ENCODE measurements around the gene SLC16A6. TPM values are rescaled to one million over a fixed set of nuclear protein-coding genes. Genes with fewer than 3 reads are reported as not detected.

The SLC16A6 gene
- total RNA-seq, 2 donors from 2014 or later, result 0.64 to 5.5 TPM

DNA sequence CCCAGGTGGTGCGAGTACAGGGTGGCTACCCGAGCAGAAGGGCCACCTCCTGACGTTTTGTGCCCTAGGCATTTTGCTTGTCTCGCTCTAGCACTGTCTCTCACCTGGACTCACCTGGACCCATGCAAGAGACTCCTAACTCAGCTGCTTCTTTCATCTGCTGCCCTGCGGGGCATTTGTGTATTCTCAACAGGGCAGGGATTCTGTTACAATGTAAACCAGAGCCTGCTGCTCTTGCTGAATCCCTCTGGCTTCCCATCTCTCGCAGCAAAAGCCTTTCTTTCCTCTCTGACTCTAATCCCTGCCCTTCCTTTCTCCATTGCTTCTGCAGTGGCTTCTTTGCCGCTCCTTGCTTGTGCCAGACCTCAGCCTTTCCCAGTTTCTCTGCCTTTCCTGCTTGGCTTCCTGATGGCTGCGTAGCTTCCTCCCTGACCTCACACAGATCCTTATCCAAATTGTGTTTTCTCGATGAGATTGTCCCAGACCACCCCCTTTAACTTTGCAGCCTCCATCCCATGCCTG is 10.6 kb upstream of the SLC16A6 start:
- Mint-ChIP-seq H3K4me1 (peaks cover 12% of the 10 kb centered on the region), H3K9me3 (no peaks in the 10 kb centered on the region), H3K27ac (no peak overlapping the region), H3K36me3 (ENCODE audit: low read depth) (no peaks in the 10 kb centered on the region), H3K27me3 (no peaks in the 10 kb centered on the region), H3K4me3 (no peak overlapping the region)
- no peak for ATAC-seq (replicated peaks)

DNA sequence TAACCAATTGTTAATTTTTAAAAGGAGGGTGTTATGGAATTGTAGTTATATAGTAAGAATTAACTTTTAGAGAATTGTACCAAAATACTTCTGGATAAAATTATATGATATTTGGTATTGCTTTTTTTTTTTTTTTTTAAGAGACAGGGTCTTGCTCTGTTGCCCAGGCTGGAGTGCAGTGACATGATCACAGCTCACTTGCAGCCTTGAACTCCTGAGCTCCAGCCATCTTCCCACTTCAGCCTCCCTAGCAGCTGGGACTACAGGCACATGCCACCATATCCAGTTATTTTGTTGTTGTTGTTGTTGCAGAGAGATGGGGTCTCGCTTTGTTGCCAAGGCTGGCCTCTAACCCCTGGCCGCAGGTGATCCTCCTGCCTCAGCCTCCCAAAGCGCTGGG is 8.9 kb upstream of the SLC16A6 start:
- H3K27ac Mint-ChIP-seq, result no peak overlapping the region
- H3K36me3 Mint-ChIP-seq (ENCODE audit: low read depth), result no peaks in the 10 kb centered on the region
- no peak for ATAC-seq (replicated peaks)
- no peak overlapping the region for H3K4me3 Mint-ChIP-seq
- no peaks in the 10 kb centered on the region for H3K27me3 Mint-ChIP-seq
- H3K4me1 Mint-ChIP-seq, result peaks cover 21% of the 10 kb centered on the region
- no peaks in the 10 kb centered on the region for H3K9me3 Mint-ChIP-seq

DNA sequence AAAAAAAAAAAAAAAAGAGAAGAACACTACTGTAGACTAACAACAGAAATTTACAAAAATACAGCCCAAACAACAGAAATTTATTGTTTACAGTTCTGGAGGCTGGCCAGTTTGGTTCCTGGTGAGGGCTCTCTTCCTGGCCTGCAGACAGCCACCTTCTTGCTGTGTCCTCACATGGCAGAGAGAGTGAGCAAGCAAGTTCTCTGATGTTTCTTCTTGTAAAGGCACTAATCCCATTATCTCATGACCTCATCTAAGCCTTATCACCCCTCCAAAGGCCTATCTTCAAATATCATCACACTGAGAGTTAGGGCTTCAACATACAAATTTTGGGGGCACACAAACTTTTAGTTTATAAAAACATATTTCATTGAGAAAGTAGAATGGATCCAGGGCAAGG is 7.7 kb upstream of the SLC16A6 start:
- no peaks in the 10 kb centered on the region for H3K36me3 Mint-ChIP-seq (ENCODE audit: low read depth)
- H3K4me1 Mint-ChIP-seq, result peaks cover 26% of the 10 kb centered on the region
- H3K27ac Mint-ChIP-seq, result no peak overlapping the region
- H3K4me3 Mint-ChIP-seq, result no peak overlapping the region
- H3K9me3 Mint-ChIP-seq, result no peaks in the 10 kb centered on the region
- no peaks in the 10 kb centered on the region for H3K27me3 Mint-ChIP-seq
- ATAC-seq (replicated peaks), result no peak

DNA sequence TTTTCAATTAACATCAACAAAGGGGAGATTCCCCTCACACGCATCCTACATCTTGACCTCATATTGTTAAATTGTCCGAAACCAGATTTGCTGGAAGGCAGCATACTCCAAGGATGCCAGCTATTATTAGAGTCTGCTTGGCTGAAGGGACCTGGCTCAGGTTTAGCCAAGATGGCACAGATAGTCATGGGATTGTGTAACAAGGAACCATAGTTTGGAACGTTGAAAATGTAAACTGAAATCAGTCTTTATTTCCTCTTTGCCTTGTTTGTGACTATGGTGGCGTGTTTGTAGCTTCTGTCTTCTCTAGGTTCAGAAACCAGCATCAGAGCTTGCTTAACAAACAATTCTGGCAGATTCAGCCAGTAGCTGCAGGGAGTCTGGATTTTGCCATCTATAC is 6.3 kb upstream of the SLC16A6 start:
- H3K27me3 Mint-ChIP-seq, result no peaks in the 10 kb centered on the region
- H3K36me3 Mint-ChIP-seq (ENCODE audit: low read depth), result no peaks in the 10 kb centered on the region
- peaks cover 28% of the 10 kb centered on the region for H3K4me1 Mint-ChIP-seq
- ATAC-seq (replicated peaks), result no peak
- no peaks in the 10 kb centered on the region for H3K9me3 Mint-ChIP-seq
- H3K27ac Mint-ChIP-seq, result peak overlapping the region; percentile 41
- H3K4me3 Mint-ChIP-seq, result peak overlapping the region; percentile 70

DNA sequence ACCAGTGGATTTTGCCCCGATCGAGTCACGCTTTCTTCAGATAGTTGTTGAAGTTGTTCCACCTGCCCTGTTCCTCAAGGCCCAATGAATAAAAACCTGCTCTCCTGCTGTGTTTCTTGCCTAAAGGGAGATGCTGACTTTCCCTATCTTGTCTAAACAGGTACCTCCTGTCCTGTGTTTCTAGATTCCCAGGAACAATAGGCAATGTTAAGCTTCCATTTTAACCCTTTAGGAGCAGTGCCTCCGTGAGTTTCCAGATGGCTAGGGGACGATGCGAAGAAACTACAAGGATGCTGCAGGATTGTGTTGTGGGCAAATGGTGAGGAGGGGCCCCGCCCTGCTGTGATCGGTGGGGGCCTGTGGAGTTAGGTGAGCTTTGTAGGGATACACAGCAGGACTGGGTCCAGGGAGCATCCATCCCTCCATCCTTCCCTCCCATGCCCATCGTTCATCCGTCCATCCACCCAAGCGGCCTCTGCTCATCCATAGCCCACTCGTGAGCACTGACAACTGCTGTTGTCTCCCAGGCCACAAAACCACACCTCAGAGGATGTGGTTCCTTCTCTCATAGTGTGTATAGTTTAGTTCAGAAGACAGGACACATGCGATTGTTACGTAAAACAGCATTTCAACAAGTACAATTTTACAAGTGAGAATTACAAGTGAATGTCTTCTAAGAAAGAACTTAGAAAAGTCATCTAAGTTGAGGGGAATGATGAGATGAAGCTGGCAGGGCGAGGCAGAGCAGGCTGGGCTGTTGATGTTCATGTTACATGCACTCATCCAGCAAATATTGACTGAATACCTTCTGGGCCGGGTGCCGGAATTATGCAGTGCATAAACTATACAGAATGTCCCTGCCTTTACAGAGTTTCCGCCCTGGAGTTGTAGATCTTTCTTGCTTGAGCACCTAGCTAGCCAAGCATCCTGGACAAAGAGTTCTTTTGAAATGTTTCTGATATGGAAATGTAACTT is 5.6 kb upstream of the SLC16A6 start:
- H3K4me1 Mint-ChIP-seq, result peaks cover 28% of the 10 kb centered on the region
- no peaks in the 10 kb centered on the region for H3K27me3 Mint-ChIP-seq
- peak; percentile 69 for ATAC-seq (replicated peaks)
- H3K9me3 Mint-ChIP-seq, result no peaks in the 10 kb centered on the region
- H3K27ac Mint-ChIP-seq, result peak overlapping the region; percentile 41
- H3K36me3 Mint-ChIP-seq (ENCODE audit: low read depth), result no peaks in the 10 kb centered on the region
- peak overlapping the region; percentile 70 for H3K4me3 Mint-ChIP-seq

DNA sequence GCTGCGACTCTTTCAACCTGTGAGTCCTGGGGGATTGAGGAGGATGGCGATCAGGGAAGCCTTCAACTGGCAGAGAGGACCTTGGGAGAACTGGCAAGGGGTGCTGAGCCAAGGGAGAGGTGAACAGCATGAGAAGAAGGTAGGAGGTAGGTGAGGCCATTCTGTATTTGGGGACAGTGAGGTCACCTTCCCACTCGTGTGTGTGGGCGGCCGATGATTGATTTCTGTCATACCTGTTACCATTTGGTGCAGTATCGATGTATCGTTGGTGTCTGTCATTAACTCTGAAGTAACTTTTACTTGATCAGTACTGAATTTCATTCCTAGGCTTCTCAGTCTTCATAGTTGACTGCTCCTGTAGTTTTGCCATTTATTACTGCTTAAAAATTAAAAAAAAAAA is 4.2 kb upstream of the SLC16A6 start:
- peaks cover 30% of the 10 kb centered on the region for H3K4me1 Mint-ChIP-seq
- H3K27me3 Mint-ChIP-seq, result no peaks in the 10 kb centered on the region
- peak; percentile 11 for ATAC-seq (replicated peaks)
- peak overlapping the region; percentile 9 for H3K27ac Mint-ChIP-seq
- peak overlapping the region; percentile 29 for H3K4me3 Mint-ChIP-seq
- H3K9me3 Mint-ChIP-seq, result no peaks in the 10 kb centered on the region
- no peaks in the 10 kb centered on the region for H3K36me3 Mint-ChIP-seq (ENCODE audit: low read depth)

DNA sequence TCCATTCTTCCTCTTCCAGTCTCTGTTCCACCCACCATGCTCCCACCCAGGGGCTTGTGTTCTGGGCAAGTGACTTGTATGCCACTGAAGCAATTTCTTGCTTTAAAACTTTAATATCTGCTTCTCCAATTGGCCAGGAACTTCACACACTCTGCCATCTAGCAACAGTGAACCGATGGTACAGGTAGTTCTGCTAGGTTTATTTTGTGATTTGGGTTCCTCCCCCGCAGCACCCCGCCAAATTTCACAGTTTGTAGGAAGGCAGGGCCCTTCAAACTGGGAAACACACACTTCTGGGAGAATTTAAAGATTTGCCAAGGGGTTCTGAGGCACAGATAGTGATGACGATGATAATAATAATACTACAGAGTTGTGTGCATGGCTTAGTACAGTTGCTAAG is 3.7 kb upstream of the SLC16A6 start:
- no peak for ATAC-seq (replicated peaks)
- Mint-ChIP-seq H3K4me3 (peak overlapping the region; percentile 29), H3K27ac (peak overlapping the region; percentile 9), H3K36me3 (ENCODE audit: low read depth) (no peaks in the 10 kb centered on the region), H3K4me1 (peaks cover 35% of the 10 kb centered on the region), H3K27me3 (no peaks in the 10 kb centered on the region), H3K9me3 (no peaks in the 10 kb centered on the region)

DNA sequence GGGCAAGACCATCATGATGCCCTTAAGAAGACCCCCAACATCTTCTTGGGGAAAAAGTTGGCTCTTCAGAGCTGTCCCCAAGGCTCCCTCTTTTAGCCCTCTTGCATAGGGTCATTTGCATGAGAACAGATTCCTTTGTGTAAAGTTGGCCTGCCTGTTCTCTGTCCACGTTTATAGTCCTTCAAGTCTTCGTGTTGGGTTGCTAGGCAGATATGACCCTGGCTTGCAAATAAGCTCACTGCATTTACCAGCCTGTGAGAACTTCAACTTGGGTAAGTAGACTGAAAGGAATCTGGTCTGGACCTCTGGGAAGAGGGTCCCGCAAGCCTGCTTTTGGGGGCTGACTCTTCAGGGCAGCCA is 3.2 kb upstream of the SLC16A6 start:
- Mint-ChIP-seq H3K9me3 (no peaks in the 10 kb centered on the region), H3K27ac (no peak overlapping the region), H3K36me3 (ENCODE audit: low read depth) (no peaks in the 10 kb centered on the region), H3K27me3 (no peaks in the 10 kb centered on the region), H3K4me3 (no peak overlapping the region), H3K4me1 (peaks cover 35% of the 10 kb centered on the region)
- no peak for ATAC-seq (replicated peaks)

DNA sequence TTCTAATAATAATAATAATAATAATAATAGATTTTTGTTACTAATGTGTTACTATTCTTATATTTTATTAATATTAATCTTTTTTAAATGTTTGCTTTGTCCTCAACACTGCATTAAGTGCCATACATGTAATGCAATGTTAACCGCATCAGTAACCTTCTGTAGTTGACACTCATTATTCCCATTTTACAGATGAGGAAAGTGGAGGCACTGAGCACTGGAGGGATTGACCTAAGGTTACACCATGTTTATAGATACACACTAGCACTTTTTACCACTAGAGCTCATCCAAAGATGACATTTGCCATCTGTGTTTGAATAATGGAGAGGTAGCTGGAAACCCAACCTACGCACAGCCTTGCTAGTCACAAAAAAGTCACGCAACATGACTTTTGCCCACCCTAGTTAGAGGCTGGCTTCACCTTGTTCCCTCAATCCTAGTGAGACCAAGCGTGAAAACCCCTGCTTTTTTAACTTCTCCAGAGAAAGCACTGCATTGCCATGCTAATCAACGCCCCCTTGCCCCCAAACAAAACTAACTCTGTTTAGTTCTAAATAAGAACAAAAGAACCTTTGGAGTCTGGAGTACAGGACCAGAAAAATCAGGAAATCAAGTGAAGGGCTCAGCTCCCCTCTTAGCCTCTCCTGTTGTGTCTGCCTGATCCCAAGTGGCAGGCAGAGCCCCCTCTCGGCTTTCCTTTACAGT is 2.7 kb upstream of the SLC16A6 start:
- Mint-ChIP-seq H3K4me3 (no peak overlapping the region), H3K4me1 (peaks cover 40% of the 10 kb centered on the region), H3K27ac (no peak overlapping the region)

DNA sequence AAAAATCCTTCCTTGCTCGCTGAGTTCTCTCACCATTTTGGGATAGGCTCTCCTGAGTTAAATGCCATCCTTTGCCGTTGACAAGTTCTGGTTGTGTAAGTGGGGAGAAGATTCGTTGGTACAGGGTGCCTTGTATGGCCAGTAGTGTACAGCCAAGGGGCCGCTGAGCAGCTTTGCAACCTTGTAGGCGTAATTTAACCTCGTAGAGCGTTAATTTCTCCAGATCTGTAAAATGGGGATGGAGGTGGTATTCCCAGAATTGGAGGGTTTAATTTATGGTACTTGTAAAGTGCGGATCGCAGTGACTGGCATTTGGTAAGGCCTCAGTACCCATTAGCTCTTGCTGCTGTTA is 1.7 kb upstream of the SLC16A6 start:
- ATAC-seq (replicated peaks), result no peak
- H3K27me3 Mint-ChIP-seq, result no peaks in the 10 kb centered on the region
- peaks cover 43% of the 10 kb centered on the region for H3K4me1 Mint-ChIP-seq
- no peaks in the 10 kb centered on the region for H3K36me3 Mint-ChIP-seq (ENCODE audit: low read depth)
- H3K4me3 Mint-ChIP-seq, result peak overlapping the region; percentile 97
- peak overlapping the region; percentile 41 for H3K27ac Mint-ChIP-seq
- no peaks in the 10 kb centered on the region for H3K9me3 Mint-ChIP-seq

More for the DNA sequence above, 2.7 kb upstream of the SLC16A6 start:
- no peaks in the 10 kb centered on the region for H3K27me3 Mint-ChIP-seq
- no peak for ATAC-seq (replicated peaks)
- no peaks in the 10 kb centered on the region for H3K36me3 Mint-ChIP-seq (ENCODE audit: low read depth)
- H3K9me3 Mint-ChIP-seq, result no peaks in the 10 kb centered on the region

DNA sequence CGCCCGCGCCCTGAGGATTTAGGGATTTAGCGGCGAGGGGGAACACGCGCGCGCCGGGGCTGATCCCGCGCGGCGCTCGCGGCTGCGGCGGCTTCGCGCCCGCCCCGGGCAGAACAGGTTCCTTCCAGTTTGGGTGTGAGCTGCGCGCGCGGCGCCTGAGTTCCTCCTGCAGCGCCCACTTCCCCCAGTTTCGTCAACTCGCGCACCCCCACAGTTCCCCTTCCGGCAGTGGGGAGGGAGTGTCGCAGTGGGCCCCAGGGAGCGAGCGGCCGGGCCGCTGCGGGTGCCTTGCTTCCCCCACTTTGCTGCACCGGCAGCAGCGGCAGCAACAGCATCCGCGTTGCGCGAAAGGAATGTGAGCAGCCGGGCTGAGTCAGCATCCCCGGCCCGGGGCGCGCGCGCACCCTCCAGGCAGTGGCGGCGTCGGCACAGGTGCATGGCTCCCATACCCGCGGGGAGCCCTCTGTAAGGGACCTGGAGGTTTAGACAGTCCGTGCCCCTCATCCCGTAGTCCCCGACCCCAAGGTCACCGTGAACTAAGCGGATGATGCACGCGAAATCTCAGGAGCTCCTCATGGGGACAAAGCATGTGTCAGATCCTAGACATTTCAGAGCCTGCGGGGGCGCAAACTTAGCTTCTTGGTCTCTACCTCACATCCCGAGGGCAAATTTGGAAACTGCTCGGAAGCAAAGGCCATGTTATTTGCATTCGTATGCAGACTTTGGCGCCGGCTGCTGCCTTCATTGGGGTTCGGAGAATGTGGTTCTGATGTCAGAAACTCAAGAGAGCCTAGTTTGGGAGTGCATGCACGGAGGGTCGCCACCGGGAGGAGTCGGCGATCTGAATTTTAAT is 1.1 kb upstream of the SLC16A6 start:
- Mint-ChIP-seq H3K9me3 (no peaks in the 10 kb centered on the region), H3K27me3 (no peaks in the 10 kb centered on the region), H3K4me3 (peak overlapping the region; percentile 97), H3K36me3 (ENCODE audit: low read depth) (no peaks in the 10 kb centered on the region), H3K27ac (peak overlapping the region; percentile 41), H3K4me1 (peaks cover 40% of the 10 kb centered on the region)
- ATAC-seq (replicated peaks), result peak; percentile 69

DNA sequence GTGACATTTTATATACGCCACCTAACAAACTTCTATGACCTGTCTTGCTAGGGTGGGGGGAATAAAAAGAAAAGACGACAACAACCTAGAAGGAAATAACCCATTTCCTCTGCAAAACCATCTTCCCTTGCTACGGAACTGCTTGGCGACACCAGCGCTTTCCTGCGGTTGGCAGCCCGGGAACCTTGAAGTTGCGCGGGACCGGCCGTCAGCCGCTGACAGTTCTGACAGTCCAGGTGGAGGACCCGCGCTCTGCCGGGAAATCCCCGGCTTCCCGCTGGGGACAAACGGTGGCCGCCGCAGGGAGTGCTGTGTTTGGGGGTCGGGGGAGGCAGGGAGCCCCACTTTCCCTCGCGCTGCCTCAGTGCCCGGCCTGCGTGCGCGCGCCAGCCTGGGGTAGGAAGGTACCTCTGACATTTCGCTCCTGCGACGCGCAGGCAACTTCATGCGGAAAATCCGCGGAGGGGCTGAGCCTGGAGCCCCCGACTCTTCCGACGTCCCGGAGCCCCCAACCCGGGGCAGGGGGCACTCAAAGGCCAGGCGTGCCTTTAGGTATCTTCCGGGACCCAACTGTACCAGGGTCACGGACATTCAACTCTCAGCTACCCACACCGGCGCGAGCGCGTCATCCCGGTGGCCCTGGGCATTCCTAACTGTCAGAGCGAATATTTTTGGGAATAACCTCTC is 516 bp downstream of the SLC16A6 start:
- Mint-ChIP-seq H3K4me1 (peaks cover 29% of the 10 kb centered on the region), H3K27ac (peak overlapping the region; percentile 89)
- ATAC-seq (replicated peaks), result peak; percentile 2

DNA sequence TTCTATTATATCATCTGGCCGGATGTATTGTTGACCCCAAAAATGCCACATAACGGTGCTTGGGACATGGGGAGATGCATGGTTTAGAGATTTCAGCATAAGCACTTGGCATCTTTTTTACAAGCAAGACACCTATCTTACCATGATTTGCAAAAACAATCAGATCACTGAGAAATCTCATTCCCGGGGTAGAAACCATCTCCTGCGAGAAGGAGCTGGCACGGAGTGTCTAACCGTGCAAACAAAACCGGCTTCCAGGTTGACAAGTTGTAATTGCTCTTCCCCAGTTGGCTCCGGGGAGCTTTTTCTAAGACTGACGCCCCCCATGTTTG is 1.0 kb downstream of the SLC16A6 start:
- Mint-ChIP-seq H3K4me1 (peaks cover 27% of the 10 kb centered on the region), H3K27me3 (no peaks in the 10 kb centered on the region)
- ATAC-seq (replicated peaks), result no peak

More for the DNA sequence above, 516 bp downstream of the SLC16A6 start:
- Mint-ChIP-seq H3K4me3 (peak overlapping the region; percentile 97), H3K36me3 (ENCODE audit: low read depth) (no peaks in the 10 kb centered on the region), H3K27me3 (no peaks in the 10 kb centered on the region), H3K9me3 (no peaks in the 10 kb centered on the region)

DNA sequence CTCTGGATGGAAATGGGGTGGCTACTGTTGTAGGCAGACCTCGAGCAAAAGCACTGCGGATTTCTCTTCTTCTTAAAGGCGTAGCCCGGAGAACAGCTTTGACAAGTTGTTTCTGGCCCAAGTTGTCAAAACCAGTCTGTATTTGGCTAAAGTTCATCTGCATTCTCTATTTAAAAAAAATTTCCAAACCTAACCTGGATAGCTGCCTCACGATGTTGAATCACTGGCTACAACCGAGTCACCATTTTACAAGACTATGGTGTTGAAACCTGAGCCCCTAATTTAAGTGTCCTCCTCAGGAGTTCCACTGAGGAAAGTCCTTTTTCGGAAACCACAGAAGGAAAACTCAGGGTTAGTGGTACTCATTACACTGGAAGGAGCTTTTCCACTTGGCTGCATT is 1.5 kb downstream of the SLC16A6 start:
- H3K4me3 Mint-ChIP-seq, result peak overlapping the region; percentile 97
- H3K9me3 Mint-ChIP-seq, result no peaks in the 10 kb centered on the region
- ATAC-seq (replicated peaks), result no peak
- H3K36me3 Mint-ChIP-seq (ENCODE audit: low read depth), result no peaks in the 10 kb centered on the region
- no peak overlapping the region for H3K27ac Mint-ChIP-seq
- H3K4me1 Mint-ChIP-seq, result peaks cover 24% of the 10 kb centered on the region
- H3K27me3 Mint-ChIP-seq, result no peaks in the 10 kb centered on the region

More for the DNA sequence above, 1.0 kb downstream of the SLC16A6 start:
- Mint-ChIP-seq H3K27ac (no peak overlapping the region), H3K9me3 (no peaks in the 10 kb centered on the region), H3K4me3 (peak overlapping the region; percentile 97), H3K36me3 (ENCODE audit: low read depth) (no peaks in the 10 kb centered on the region)
